KMS-11 (cell line): ENCODE measurements around the gene PAQR9.

Source experiments
- H2AFZ ChIP-seq: fragments of 200-600 bp; sonication (generic); 2 replicates; pipeline ENCODE4 v1.6.1; 2016; ENCODE audit warnings: antibody characterized with exemption, mixed run types, low read depth
- H3K27ac ChIP-seq: fragments of 200-600 bp; sonication (generic); 2 replicates; pipeline ENCODE4 v1.6.1; 2016; ENCODE audit warnings: mild to moderate bottlenecking, mixed run types
- H3K27me3 ChIP-seq: fragments of 200-600 bp; sonication (generic); 2 replicates; pipeline ENCODE4 v1.6.1; 2017; ENCODE audit warnings: mild to moderate bottlenecking, low read depth, mixed run types, moderate library complexity; ENCODE audit not compliant: insufficient read depth
- H3K36me3 ChIP-seq: fragments of 200-600 bp; sonication (generic); 2 replicates; pipeline ENCODE4 v1.6.1; 2017; ENCODE audit warnings: mild to moderate bottlenecking, mixed run types; ENCODE audit not compliant: insufficient read depth
- H3K4me1 ChIP-seq: fragments of 200-600 bp; sonication (generic); 2 replicates; pipeline ENCODE4 v1.6.1; 2016; ENCODE audit warnings: mild to moderate bottlenecking, low read depth, mixed run types; ENCODE audit not compliant: poor library complexity, severe bottlenecking
- H3K4me2 ChIP-seq: fragments of 200-600 bp; sonication (generic); 2 replicates; pipeline ENCODE4 v1.7.0; 2016; ENCODE audit warnings: mild to moderate bottlenecking, mixed run types
- H3K4me3 ChIP-seq: fragments of 200-600 bp; sonication (generic); IDR thresholded peaks from 2 replicates; pipeline ENCODE4 v1.6.1; 2017; ENCODE audit warnings: low read depth, low read length, mixed read lengths; ENCODE audit not compliant: insufficient read depth
- H3K79me2 ChIP-seq: fragments of 200-600 bp; sonication (generic); 2 replicates; pipeline ENCODE4 v1.6.1; 2016; ENCODE audit warnings: low read depth, mixed run types; ENCODE audit not compliant: insufficient read depth
- H3K9ac ChIP-seq: fragments of 200-600 bp; sonication (generic); 2 replicates; pipeline ENCODE4 v1.6.1; 2016; ENCODE audit warnings: mild to moderate bottlenecking, mixed run types
- H4K20me1 ChIP-seq: fragments of 200-600 bp; sonication (generic); 2 replicates; pipeline ENCODE4 v1.6.1; 2016; ENCODE audit warnings: mild to moderate bottlenecking, mixed run types; ENCODE audit not compliant: insufficient read depth
- TF ChIP-seq, protein P1 (sequence below): fragments of 200-600 bp; sonication (generic); conservative IDR thresholded peaks from 2 replicates; pipeline ENCODE4 v1.6.1; 2017; ENCODE audit warnings: low read depth, mild to moderate bottlenecking, antibody characterized with exemption, low read length, moderate library complexity, mixed read lengths

The PAQR9 gene

DNA sequence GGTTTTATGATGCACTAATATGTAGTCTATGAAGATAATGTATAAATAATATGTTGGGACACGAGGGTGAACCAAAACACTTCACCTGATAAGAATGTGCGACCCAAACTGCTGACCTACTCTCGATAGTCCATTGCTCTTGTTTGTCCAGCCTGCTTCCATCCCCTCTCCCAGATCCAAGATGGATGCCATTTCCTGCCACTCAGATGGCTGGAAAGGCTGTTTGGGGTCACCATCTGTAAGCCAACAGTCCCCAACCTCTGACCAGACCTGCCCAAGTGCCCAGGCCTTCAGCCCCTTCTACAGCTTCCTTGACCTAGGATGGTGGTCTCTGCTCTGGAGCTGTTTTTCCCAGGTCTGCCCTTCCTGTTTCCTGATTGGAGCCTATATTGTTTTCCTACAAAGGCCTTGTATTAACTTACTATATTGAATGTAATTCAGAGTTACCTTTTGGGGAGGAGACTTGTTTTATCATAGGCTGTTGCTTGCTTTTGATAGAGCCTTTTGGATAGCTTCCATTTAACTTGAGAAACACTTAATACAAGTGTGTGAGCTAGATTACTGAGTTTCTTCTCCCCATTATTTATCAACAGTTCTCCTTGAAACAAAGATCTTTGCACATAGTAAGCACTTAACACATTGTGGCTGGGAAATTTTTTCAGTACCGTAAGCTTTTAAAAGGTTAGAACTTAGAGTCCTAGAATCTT lies 5.0 kb upstream of the PAQR9 start:
- H3K27me3 ChIP-seq, result no peaks in the 10 kb centered on the region
- TF ChIP-seq, protein P1, sequence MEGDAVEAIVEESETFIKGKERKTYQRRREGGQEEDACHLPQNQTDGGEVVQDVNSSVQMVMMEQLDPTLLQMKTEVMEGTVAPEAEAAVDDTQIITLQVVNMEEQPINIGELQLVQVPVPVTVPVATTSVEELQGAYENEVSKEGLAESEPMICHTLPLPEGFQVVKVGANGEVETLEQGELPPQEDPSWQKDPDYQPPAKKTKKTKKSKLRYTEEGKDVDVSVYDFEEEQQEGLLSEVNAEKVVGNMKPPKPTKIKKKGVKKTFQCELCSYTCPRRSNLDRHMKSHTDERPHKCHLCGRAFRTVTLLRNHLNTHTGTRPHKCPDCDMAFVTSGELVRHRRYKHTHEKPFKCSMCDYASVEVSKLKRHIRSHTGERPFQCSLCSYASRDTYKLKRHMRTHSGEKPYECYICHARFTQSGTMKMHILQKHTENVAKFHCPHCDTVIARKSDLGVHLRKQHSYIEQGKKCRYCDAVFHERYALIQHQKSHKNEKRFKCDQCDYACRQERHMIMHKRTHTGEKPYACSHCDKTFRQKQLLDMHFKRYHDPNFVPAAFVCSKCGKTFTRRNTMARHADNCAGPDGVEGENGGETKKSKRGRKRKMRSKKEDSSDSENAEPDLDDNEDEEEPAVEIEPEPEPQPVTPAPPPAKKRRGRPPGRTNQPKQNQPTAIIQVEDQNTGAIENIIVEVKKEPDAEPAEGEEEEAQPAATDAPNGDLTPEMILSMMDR, result no peak
- no peaks in the 10 kb centered on the region for H3K4me1 ChIP-seq
- H3K9ac ChIP-seq, result no peak overlapping the region
- H3K4me3 ChIP-seq, result no peak overlapping the region
- H3K36me3 ChIP-seq, result no peaks in the 10 kb centered on the region
- H2AFZ ChIP-seq, result no peak overlapping the region
- no peak overlapping the region for H3K27ac ChIP-seq
- H3K79me2 ChIP-seq, result no peaks in the 10 kb centered on the region
- no peaks in the 10 kb centered on the region for H4K20me1 ChIP-seq
- H3K4me2 ChIP-seq, result no peak overlapping the region

DNA sequence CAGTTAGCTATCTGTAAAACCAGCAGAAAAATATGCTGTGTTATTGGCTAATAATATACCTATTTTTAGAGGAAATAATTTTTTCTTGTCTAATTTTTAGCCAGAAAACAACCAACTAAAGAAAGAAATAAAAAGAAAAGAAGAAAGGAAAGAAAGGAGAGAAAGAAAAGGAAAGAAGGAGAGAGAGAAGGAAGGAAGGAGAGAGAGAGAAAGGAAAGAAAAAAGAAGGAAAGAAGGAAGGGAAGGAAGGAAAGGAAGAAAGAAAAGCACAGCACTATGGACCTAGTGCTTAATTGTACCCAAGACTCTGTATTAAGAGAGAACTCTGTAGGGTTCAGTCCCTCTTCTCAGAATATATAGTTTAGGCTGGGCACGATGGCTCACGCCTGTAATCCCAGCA lies 3.3 kb upstream of the PAQR9 start:
- H3K27me3 ChIP-seq, result no peaks in the 10 kb centered on the region
- H3K4me1 ChIP-seq, result no peaks in the 10 kb centered on the region
- no peaks in the 10 kb centered on the region for H3K36me3 ChIP-seq
- no peak overlapping the region for H3K4me3 ChIP-seq
- TF ChIP-seq, protein P1, result no peak
- H2AFZ ChIP-seq, result no peak overlapping the region
- no peak overlapping the region for H3K9ac ChIP-seq
- H4K20me1 ChIP-seq, result no peaks in the 10 kb centered on the region
- no peak overlapping the region for H3K4me2 ChIP-seq
- no peaks in the 10 kb centered on the region for H3K79me2 ChIP-seq
- no peak overlapping the region for H3K27ac ChIP-seq

DNA sequence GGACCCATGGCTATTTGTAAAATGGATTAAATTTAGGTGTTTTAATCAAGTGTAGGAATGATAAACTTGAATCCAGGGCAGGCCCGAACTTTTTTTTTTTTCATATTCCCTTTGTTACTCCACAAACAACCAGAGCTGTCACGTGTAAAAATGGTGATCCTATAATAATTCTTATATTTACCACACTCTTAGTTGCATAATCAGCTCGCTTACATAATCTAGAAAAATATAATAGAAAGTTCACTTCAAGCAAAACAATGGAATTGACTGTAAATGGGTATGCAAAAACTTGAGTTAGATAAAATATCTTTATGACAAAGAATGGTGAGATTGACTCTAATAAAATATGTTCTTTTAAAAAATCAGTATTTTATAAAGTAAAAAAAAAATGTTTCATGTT lies 2.1 kb upstream of the PAQR9 start:
- no peak overlapping the region for H3K9ac ChIP-seq
- H2AFZ ChIP-seq, result no peak overlapping the region
- TF ChIP-seq, protein P1, result no peak
- H3K4me2 ChIP-seq, result no peak overlapping the region
- no peak overlapping the region for H3K4me3 ChIP-seq
- no peaks in the 10 kb centered on the region for H3K27me3 ChIP-seq
- no peaks in the 10 kb centered on the region for H4K20me1 ChIP-seq
- no peaks in the 10 kb centered on the region for H3K36me3 ChIP-seq
- H3K79me2 ChIP-seq, result no peaks in the 10 kb centered on the region
- no peak overlapping the region for H3K27ac ChIP-seq
- no peaks in the 10 kb centered on the region for H3K4me1 ChIP-seq

DNA sequence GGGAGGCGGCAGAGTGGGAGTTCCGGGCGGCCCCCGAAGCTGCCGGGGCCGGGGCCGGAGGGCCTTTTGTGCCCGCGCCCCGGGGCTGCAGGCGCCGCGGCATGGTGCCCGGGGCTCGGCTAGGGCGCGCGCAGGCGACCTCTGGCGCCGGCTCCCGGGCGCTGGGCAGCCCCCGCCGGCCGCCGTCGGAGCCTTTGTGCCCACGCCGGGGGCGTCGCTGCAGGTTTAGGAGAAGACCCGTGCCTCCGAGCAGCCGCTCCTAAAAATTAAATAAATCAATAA lies 299 bp downstream of the PAQR9 start:
- Histone ChIP-seq H2AFZ (no peak overlapping the region), H3K27me3 (no peaks in the 10 kb centered on the region), H4K20me1 (no peaks in the 10 kb centered on the region), H3K27ac (no peak overlapping the region), H3K4me1 (no peaks in the 10 kb centered on the region), H3K79me2 (no peaks in the 10 kb centered on the region), H3K36me3 (no peaks in the 10 kb centered on the region), H3K9ac (no peak overlapping the region), H3K4me3 (no peak overlapping the region), H3K4me2 (no peak overlapping the region)
- TF ChIP-seq, protein P1, result no peak
